KOPT-K1 (cell line): ENCODE measurements around the gene C16orf90.
"Not testable (repeated sequence)": the region's sequence is repeated elsewhere in the genome, so short reads cannot be mapped to it uniquely, and the experiment has no call there.

Experiments used
- H3K27ac ChIP-seq: fragments of 200-600 bp; sonication (generic); 2 replicates; pipeline ENCODE4 v1.5.1; 2016; ENCODE audit warnings: antibody characterized with exemption, mild to moderate bottlenecking, low read depth, low read length; ENCODE audit not compliant: poor library complexity, severe bottlenecking
- H3K36me3 ChIP-seq: fragments of 200-600 bp; sonication (generic); 2 replicates; pipeline ENCODE4 v1.5.1; 2017; ENCODE audit warnings: antibody characterized with exemption, mild to moderate bottlenecking, low read length, moderate library complexity; ENCODE audit not compliant: insufficient read depth
- H3K9me3 ChIP-seq: fragments of 200-600 bp; sonication (generic); 2 replicates; pipeline ENCODE4 v1.5.1; 2017; ENCODE audit warnings: antibody characterized with exemption, low read length, mild to moderate bottlenecking; ENCODE audit not compliant: insufficient read depth, poor library complexity, severe bottlenecking

The C16orf90 gene

GRCh38 chr16:3495176-3495575 lies at the start of gene C16orf90:
Gene C16orf90 (minus strand): TSS chr16:3495489. CDS start chr16:3495421, 68 bp downstream.
- H3K36me3 ChIP-seq, result no peaks in the 10 kb centered on the region
- H3K9me3 ChIP-seq, result no peaks in the 10 kb centered on the region
- no peak within 1 kb of the TSS for H3K27ac ChIP-seq

GRCh38 chr16:3542601-3543373 lies 47.5 kb upstream of the C16orf90 start:
- peaks cover 70% of the 10 kb centered on the region for H3K36me3 ChIP-seq
- H3K9me3 ChIP-seq, result no peaks in the 10 kb centered on the region
- H3K27ac ChIP-seq, result no peak overlapping the region

- Histone ChIP-seq H3K36me3 (peaks cover 66% of the 10 kb centered on the region), H3K27ac (no peak overlapping the region), H3K9me3 (no peaks in the 10 kb centered on the region)
These were observed 46.4 kb upstream of the C16orf90 start for GRCh38 chr16:3541527-3542155.

GRCh38 chr16:3538222-3538621 lies 42.9 kb upstream of the C16orf90 start:
- Histone ChIP-seq H3K9me3 (no peaks in the 10 kb centered on the region), H3K27ac (no peak overlapping the region), H3K36me3 (peaks cover 85% of the 10 kb centered on the region)

- Histone ChIP-seq H3K36me3 (peaks cover 82% of the 10 kb centered on the region), H3K27ac (no peak overlapping the region), H3K9me3 (no peaks in the 10 kb centered on the region)
These were observed 41.6 kb upstream of the C16orf90 start for GRCh38 chr16:3536851-3537250.

GRCh38 chr16:3536271-3536731 lies 41.0 kb upstream of the C16orf90 start:
- Histone ChIP-seq H3K36me3 (peaks cover 76% of the 10 kb centered on the region), H3K9me3 (no peaks in the 10 kb centered on the region), H3K27ac (no peak overlapping the region)

GRCh38 chr16:3534126-3534525 lies 38.8 kb upstream of the C16orf90 start:
- Histone ChIP-seq H3K27ac (no peak overlapping the region), H3K36me3 (peaks cover 67% of the 10 kb centered on the region), H3K9me3 (no peaks in the 10 kb centered on the region)

- Histone ChIP-seq H3K9me3 (no peaks in the 10 kb centered on the region), H3K36me3 (peaks cover 65% of the 10 kb centered on the region), H3K27ac (no peak overlapping the region)
These were observed 37.5 kb upstream of the C16orf90 start for GRCh38 chr16:3532741-3533140.

GRCh38 chr16:3530371-3530914 lies 35.2 kb upstream of the C16orf90 start:
- no peak overlapping the region for H3K27ac ChIP-seq
- peaks cover 62% of the 10 kb centered on the region for H3K36me3 ChIP-seq
- no peaks in the 10 kb centered on the region for H3K9me3 ChIP-seq

GRCh38 chr16:3529175-3529574 lies 33.9 kb upstream of the C16orf90 start:
- Histone ChIP-seq H3K27ac (no peak overlapping the region), H3K9me3 (no peaks in the 10 kb centered on the region), H3K36me3 (peaks cover 66% of the 10 kb centered on the region)

GRCh38 chr16:3528406-3528805 lies 33.1 kb upstream of the C16orf90 start:
- H3K9me3 ChIP-seq, result no peaks in the 10 kb centered on the region
- H3K27ac ChIP-seq, result no peak overlapping the region
- H3K36me3 ChIP-seq, result peaks cover 66% of the 10 kb centered on the region

GRCh38 chr16:3527216-3527829 lies 32.0 kb upstream of the C16orf90 start:
- H3K36me3 ChIP-seq, result peaks cover 62% of the 10 kb centered on the region
- not testable (repeated sequence) for H3K27ac ChIP-seq, H3K9me3 ChIP-seq

- H3K9me3 ChIP-seq, result no peaks in the 10 kb centered on the region
- peaks cover 58% of the 10 kb centered on the region for H3K36me3 ChIP-seq
- H3K27ac ChIP-seq, result no peak overlapping the region
These were observed 30.7 kb upstream of the C16orf90 start for GRCh38 chr16:3525951-3526350.

GRCh38 chr16:3523281-3523680 lies 28.0 kb upstream of the C16orf90 start:
- H3K36me3 ChIP-seq, result peaks cover 66% of the 10 kb centered on the region
- no peak overlapping the region for H3K27ac ChIP-seq
- no peaks in the 10 kb centered on the region for H3K9me3 ChIP-seq

- Histone ChIP-seq H3K27ac (no peak overlapping the region), H3K36me3 (peaks cover 68% of the 10 kb centered on the region), H3K9me3 (no peaks in the 10 kb centered on the region)
These were observed 25.6 kb upstream of the C16orf90 start for GRCh38 chr16:3520841-3521240.
